Neural progenitor cell (in vitro differentiated cells): Measurements from ENCODE around the gene ACBD5. TPM values are rescaled to one million over a fixed set of nuclear protein-coding genes. Genes with fewer than 3 reads are reported as not detected.

Experiments used
- DNase-seq: peaks from one replicate; pipeline ENCODE4 v3.0.0-alpha.2; 2016; ENCODE audit warnings: low spot score
- H2AFZ ChIP-seq: fragments of 200-600 bp; sonication (generic); replicated peaks from 2 replicates; pipeline ENCODE4 v1.6.1; 2016; ENCODE audit warnings: antibody characterized with exemption
- H3F3A ChIP-seq: fragments of 200-600 bp; sonication (generic); 2 replicates; pipeline ENCODE4 v1.6.1; 2016; ENCODE audit warnings: antibody characterized with exemption, low read depth
- H3K27ac ChIP-seq: fragments of 200-600 bp; sonication (generic); 2 replicates; pipeline ENCODE4 v1.5.1; 2016; ENCODE audit warnings: mild to moderate bottlenecking
- H3K27me3 ChIP-seq: fragments of 200-600 bp; sonication (generic); 2 replicates; pipeline ENCODE4 v1.6.1; 2016; ENCODE audit warnings: mild to moderate bottlenecking, moderate library complexity
- H3K36me3 ChIP-seq: fragments of 200-600 bp; sonication (generic); 2 replicates; pipeline ENCODE4 v1.5.1; 2016
- H3K4me1 ChIP-seq: fragments of 200-600 bp; sonication (generic); 2 replicates; pipeline ENCODE4 v1.6.1; 2016; ENCODE audit warnings: mixed run types
- H3K4me2 ChIP-seq: fragments of 200-600 bp; sonication (generic); 2 replicates; pipeline ENCODE4 v1.6.1; 2016
- H3K4me3 ChIP-seq: fragments of 200-600 bp; sonication (generic); 2 replicates; pipeline ENCODE4 v1.5.1; 2016
- H3K79me2 ChIP-seq: fragments of 200-600 bp; sonication (generic); 2 replicates; pipeline ENCODE4 v1.6.1; 2016; ENCODE audit warnings: low read depth
- H3K9ac ChIP-seq: fragments of 200-600 bp; sonication (generic); 2 replicates; pipeline ENCODE4 v1.6.1; 2016
- H3K9me3 ChIP-seq: fragments of 200-600 bp; sonication (generic); 2 replicates; pipeline ENCODE4 v1.5.1; 2016; ENCODE audit warnings: low read depth
- H4K20me1 ChIP-seq: fragments of 200-600 bp; sonication (generic); 2 replicates; pipeline ENCODE4 v1.6.1; 2016; ENCODE audit warnings: low read depth
- H3K27ac Mint-ChIP-seq: 3 replicates; pipeline ENCODE4 v1.8.0; 2021; ENCODE audit warnings: mixed read lengths
- H3K27me3 Mint-ChIP-seq: 2 replicates; pipeline ENCODE4 v1.8.0; 2022; ENCODE audit warnings: low read depth, mild to moderate bottlenecking, inconsistent platforms, moderate library complexity, mixed read lengths; ENCODE audit not compliant: insufficient read depth
- H3K36me3 Mint-ChIP-seq: 3 replicates; pipeline ENCODE4 v1.8.0; 2021; ENCODE audit warnings: mixed read lengths
- H3K4me1 Mint-ChIP-seq: 3 replicates; pipeline ENCODE4 v1.8.0; 2021; ENCODE audit warnings: mixed read lengths
- H3K4me3 Mint-ChIP-seq: 3 replicates; pipeline ENCODE4 v1.8.0; 2021; ENCODE audit warnings: mild to moderate bottlenecking, moderate library complexity, mixed read lengths
- H3K9me3 Mint-ChIP-seq: 3 replicates; pipeline ENCODE4 v1.8.0; 2020; ENCODE audit warnings: mixed read lengths
- CTCF ChIP-seq: fragments of 200-600 bp; sonication (generic); IDR thresholded peaks from 2 replicates; pipeline ENCODE4 v1.5.1; 2017; ENCODE audit warnings: antibody characterized with exemption, mild to moderate bottlenecking
- EZH2 ChIP-seq: fragments of 200-600 bp; sonication (generic); IDR thresholded peaks from 2 replicates; pipeline ENCODE4 v1.6.1; 2017; ENCODE audit warnings: antibody characterized with exemption, mild to moderate bottlenecking, moderate library complexity
- EZH2phosphoT487 ChIP-seq: fragments of 200-600 bp; sonication (generic); IDR thresholded peaks from 2 replicates; pipeline ENCODE4 v1.6.1; 2017; ENCODE audit warnings: antibody characterized with exemption
- total RNA-seq: library from RNA; depleted of rRNA; stranded (reverse); fragments of >200 nt; gene quantifications from 2 replicates; pipeline ENCODE4 v1.2.3, GENCODE V29; 2015; ENCODE audit warnings: low replicate concordance

ACBD5 gene
- total RNA-seq, 1 donor from 2014 or later = 21.8 TPM

- no peaks in the 10 kb centered on the region for H3K4me1 ChIP-seq
- Mint-ChIP-seq H3K4me1 (peaks cover 9% of the 10 kb centered on the region), H3K27me3 (peaks cover 13% of the 10 kb centered on the region), H3K27ac (no peak overlapping the region), H3K36me3 (peaks cover 9% of the 10 kb centered on the region), H3K4me3 (no peak overlapping the region), H3K9me3 (peaks cover 9% of the 10 kb centered on the region)
- no peak overlapping the region for H2AFZ ChIP-seq
- H3K27ac ChIP-seq = no peak overlapping the region
- H3K9ac ChIP-seq = no peak overlapping the region
- no peaks in the 10 kb centered on the region for H3K79me2 ChIP-seq
- H3K4me3 ChIP-seq = no peak overlapping the region
- H3K36me3 ChIP-seq = no peaks in the 10 kb centered on the region
- no peak overlapping the region for H3K4me2 ChIP-seq
- no peak for TF ChIP-seq EZH2
- TF ChIP-seq CTCF = no peak
- TF ChIP-seq EZH2phosphoT487 = no peak
- peaks cover 12% of the 10 kb centered on the region for H3F3A ChIP-seq
- H3K9me3 ChIP-seq = no peaks in the 10 kb centered on the region
- H3K27me3 ChIP-seq = peaks cover 18% of the 10 kb centered on the region
- H4K20me1 ChIP-seq = no peaks in the 10 kb centered on the region
- no peak for DNase-seq
Observed at GRCh38 chr10:27253576-27253975, 13.0 kb upstream of the ACBD5 start.

- H3K27ac ChIP-seq = no peak overlapping the region
- H3K4me2 ChIP-seq = peak overlapping the region; percentile 35
- peaks cover 3% of the 10 kb centered on the region for H3K36me3 Mint-ChIP-seq
- H3K9me3 ChIP-seq = no peaks in the 10 kb centered on the region
- H4K20me1 ChIP-seq = no peaks in the 10 kb centered on the region
- peaks cover 2% of the 10 kb centered on the region for H3F3A ChIP-seq
- H3K4me3 ChIP-seq = peak overlapping the region; percentile 28
- H3K27me3 Mint-ChIP-seq = peaks cover 2% of the 10 kb centered on the region
- TF ChIP-seq EZH2phosphoT487 (no peak), EZH2 (no peak), CTCF (peak; percentile 51)
- H3K27ac Mint-ChIP-seq = no peak overlapping the region
- H3K9ac ChIP-seq = no peak overlapping the region
- H3K4me3 Mint-ChIP-seq = peak overlapping the region; percentile 50
- DNase-seq = peak; percentile 57
- peaks cover 5% of the 10 kb centered on the region for H3K9me3 Mint-ChIP-seq
- H2AFZ ChIP-seq = no peak overlapping the region
- no peaks in the 10 kb centered on the region for H3K4me1 ChIP-seq
- peaks cover 6% of the 10 kb centered on the region for H3K27me3 ChIP-seq
- H3K79me2 ChIP-seq = no peaks in the 10 kb centered on the region
- H3K4me1 Mint-ChIP-seq = peaks cover 7% of the 10 kb centered on the region
- no peaks in the 10 kb centered on the region for H3K36me3 ChIP-seq
Observed at GRCh38 chr10:27252267-27253000, 11.8 kb upstream of the ACBD5 start.

GRCh38 chr10:27251554-27251953, 11.0 kb upstream of the ACBD5 start:
- TF ChIP-seq EZH2 = no peak
- H3K27ac Mint-ChIP-seq = no peak overlapping the region
- peaks cover 2% of the 10 kb centered on the region for H3K36me3 Mint-ChIP-seq
- no peak overlapping the region for H3K4me3 Mint-ChIP-seq
- Histone ChIP-seq H3F3A (no peaks in the 10 kb centered on the region), H3K4me2 (no peak overlapping the region), H3K9me3 (no peaks in the 10 kb centered on the region), H3K79me2 (no peaks in the 10 kb centered on the region), H2AFZ (no peak overlapping the region), H3K4me3 (no peak overlapping the region), H3K27ac (no peak overlapping the region), H3K4me1 (peaks cover 1% of the 10 kb centered on the region), H3K36me3 (no peaks in the 10 kb centered on the region), H3K27me3 (no peaks in the 10 kb centered on the region), H3K9ac (no peak overlapping the region), H4K20me1 (no peaks in the 10 kb centered on the region)
- H3K4me1 Mint-ChIP-seq = peaks cover 7% of the 10 kb centered on the region
- no peak for DNase-seq
- H3K27me3 Mint-ChIP-seq = peaks cover 2% of the 10 kb centered on the region
- no peaks in the 10 kb centered on the region for H3K9me3 Mint-ChIP-seq

GRCh38 chr10:27248215-27248614, 7.6 kb upstream of the ACBD5 start:
- DNase-seq = no peak
- H3K27ac ChIP-seq = no peak overlapping the region
- Mint-ChIP-seq H3K4me1 (peaks cover 12% of the 10 kb centered on the region), H3K27ac (no peak overlapping the region), H3K4me3 (no peak overlapping the region), H3K36me3 (peaks cover 2% of the 10 kb centered on the region), H3K27me3 (peaks cover 2% of the 10 kb centered on the region), H3K9me3 (no peaks in the 10 kb centered on the region)
- no peak overlapping the region for H3K9ac ChIP-seq
- H3K79me2 ChIP-seq = peaks cover 9% of the 10 kb centered on the region
- TF ChIP-seq EZH2phosphoT487 = no peak
- peaks cover 17% of the 10 kb centered on the region for H3K4me1 ChIP-seq
- peaks cover 4% of the 10 kb centered on the region for H3F3A ChIP-seq
- H4K20me1 ChIP-seq = no peaks in the 10 kb centered on the region
- H3K27me3 ChIP-seq = no peaks in the 10 kb centered on the region
- H3K4me3 ChIP-seq = no peak overlapping the region
- no peak overlapping the region for H3K4me2 ChIP-seq
- H3K9me3 ChIP-seq = no peaks in the 10 kb centered on the region
- no peaks in the 10 kb centered on the region for H3K36me3 ChIP-seq
- H2AFZ ChIP-seq = no peak overlapping the region
